Stimulated activated CD8-positive, alpha-beta memory T cell treated with anti-CD3 and anti-CD28 coated beads, Interleukin-7, amount 100 ng/mL, for 24 hours (primary cell): Measurements from ENCODE around the gene PIGX.
A peak's percentile ranks its signal among the peaks of the same experiment; 100 is the strongest.
"Not testable (repeated sequence)": the region's sequence is repeated elsewhere in the genome, so short reads cannot be mapped to it uniquely, and the experiment has no call there.

Source experiments
- DNase-seq: peaks from one replicate; pipeline ENCODE4 v3.0.0-alpha.2; 2020; ENCODE audit warnings: low read depth

The PIGX gene

DNA sequence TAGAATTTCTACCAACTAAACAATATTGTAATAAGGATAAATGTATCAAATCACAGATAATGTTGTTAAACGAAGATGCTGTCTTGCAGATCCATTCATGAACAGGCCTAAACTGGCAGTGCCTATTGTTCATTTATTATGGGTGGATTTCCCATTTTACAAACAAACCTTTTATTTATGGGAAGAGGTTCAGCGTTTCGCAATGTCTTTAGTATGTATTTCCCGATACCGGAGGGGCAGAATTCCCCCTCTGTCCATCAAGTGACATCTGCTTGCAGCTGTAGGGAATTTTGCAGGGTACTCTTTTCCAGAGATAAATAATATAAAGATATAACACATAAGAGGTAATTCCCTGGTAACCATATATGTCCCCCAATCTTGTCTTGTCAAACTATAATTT lies 5.8 kb upstream of the PIGX start:
- no peak for DNase-seq

DNA sequence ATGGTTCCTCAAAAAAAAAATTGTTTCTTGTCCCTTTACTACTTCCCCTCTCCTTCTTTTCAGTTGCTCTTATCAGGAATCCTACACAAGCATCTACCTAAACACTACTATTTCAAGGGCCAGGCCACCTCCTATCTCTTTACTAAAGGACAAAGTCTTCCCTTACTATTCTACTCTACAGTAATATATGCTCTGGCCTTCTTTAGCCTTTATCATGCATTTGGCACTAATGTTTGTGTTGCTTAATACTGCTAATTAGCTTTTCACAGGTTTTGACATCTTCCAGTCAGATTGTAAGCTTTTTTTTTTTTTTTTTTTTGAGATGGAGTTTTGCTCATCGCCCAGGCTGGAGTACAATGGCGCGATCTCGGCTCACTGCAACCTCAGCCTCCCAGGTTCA lies 5.4 kb upstream of the PIGX start:
- no peak for DNase-seq

DNA sequence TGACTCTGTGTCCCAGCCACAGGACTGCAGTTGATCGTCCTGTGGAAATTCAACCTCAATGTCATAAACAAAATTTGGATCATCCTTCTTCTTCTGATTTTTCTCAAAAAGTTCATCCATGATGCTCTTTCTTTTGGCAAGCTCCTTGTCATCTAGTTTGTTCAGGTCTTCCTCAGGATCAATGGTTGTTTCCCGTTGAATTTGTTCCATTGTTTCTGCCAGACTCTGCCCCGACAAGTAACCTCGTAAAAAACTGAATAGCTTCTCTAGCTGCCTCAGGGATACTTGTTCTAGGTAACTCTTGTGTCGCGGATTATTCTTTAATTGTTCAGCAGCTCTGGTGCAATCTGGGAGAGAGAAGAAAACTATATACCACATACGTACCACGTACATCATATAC lies 4.6 kb upstream of the PIGX start:
- no peak for DNase-seq

DNA sequence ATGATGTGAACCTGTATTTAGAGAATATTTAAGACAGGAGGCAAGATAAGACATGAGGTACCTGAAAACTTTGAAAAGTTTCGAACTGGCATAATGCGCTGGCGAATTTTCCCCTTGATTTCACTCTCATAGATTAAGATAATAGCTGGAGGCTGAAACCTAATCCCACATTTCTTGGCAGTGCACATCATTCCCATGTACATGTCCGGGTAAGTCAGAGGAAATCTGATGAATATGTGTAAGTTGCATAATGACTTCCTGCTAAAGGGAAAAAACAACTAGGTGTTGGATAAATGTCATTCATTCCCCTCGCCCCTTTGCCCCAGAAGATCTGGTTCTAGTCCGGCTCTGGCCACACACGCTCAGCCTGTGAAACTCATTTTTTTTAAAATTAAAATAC lies 3.7 kb upstream of the PIGX start:
- DNase-seq: no peak

DNA sequence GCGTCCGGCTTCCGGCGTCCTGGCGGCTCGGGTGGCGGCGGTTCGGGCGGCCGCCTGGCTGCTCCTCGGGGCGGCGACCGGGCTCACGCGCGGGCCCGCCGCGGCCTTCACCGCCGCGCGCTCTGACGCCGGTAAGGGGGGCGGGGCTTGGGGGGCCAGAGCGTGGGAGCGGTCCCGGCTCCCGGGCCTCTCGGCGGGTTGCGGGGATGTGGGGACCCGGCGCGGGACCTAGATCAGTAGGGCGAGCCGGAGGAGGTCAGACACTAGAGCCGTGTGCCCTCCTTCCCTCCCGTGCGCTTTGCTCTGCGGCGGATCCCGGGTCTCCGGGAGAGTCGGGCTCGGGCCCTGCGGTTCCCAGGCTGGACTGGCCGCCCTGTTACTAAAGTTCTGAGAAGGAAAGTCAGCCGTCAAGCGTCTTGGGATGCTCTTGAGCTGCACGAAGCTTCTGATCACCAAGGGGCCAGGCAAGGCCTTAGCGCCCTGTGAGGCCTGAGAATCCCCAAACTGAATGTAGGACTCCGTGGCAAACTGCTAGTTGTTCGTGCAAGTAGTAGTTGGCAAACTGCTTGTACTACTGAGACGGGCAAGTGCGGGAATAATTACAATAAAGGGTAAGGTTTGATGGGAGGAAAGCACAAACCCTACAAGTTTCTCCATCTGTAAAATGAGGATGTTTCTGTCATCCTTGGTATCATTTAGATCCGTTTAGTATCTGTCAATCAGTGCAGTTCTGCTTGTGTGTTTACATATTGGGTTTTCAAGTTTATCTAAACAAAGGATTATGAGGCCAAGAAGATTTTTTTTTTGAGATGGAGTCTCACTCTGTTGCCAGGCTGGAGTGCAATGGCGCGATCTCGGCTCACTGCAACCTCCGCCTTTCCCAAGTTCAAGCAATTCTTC lies 587 bp downstream of the PIGX start:
- peak; percentile 42 for DNase-seq

DNA sequence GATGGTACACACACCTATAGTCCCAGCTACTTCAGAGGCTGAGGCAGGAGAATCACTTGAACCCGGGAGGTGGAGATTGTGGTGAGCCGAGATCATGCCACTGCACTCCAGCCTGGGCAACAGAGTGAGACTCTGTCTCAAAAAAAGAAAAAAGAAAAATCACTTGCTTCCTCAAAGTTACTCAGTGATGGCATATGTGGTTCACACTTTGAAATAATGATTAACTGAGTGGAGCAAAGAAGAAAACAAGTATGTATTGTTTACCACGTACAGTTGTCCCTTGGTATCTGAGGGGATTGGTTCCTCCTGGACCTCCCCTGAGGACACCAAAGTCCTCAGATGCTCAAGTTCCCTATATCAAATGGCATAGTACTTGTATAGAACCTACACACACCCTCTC lies 5.0 kb downstream of the PIGX start:
- DNase-seq: not testable (repeated sequence)

DNA sequence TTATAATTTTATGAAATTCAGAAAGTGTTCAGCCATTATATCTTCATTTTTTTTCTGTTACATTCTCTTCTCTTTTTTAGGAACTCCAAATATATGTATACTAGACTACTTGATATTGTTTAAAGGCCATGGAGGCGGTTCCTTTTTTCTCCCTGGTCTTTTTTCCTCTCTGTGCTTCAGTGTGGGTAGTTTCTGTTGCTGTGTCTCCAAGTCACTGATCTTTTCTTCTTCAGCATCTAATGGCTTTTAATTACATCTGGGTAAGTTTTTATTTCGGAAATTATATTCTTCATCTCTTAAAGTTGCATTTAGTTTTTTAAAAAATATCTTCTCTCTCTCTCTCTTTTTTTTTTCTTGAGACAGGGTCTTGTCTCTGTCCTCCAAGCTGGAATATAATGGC lies 8.9 kb downstream of the PIGX start:
- no peak for DNase-seq

DNA sequence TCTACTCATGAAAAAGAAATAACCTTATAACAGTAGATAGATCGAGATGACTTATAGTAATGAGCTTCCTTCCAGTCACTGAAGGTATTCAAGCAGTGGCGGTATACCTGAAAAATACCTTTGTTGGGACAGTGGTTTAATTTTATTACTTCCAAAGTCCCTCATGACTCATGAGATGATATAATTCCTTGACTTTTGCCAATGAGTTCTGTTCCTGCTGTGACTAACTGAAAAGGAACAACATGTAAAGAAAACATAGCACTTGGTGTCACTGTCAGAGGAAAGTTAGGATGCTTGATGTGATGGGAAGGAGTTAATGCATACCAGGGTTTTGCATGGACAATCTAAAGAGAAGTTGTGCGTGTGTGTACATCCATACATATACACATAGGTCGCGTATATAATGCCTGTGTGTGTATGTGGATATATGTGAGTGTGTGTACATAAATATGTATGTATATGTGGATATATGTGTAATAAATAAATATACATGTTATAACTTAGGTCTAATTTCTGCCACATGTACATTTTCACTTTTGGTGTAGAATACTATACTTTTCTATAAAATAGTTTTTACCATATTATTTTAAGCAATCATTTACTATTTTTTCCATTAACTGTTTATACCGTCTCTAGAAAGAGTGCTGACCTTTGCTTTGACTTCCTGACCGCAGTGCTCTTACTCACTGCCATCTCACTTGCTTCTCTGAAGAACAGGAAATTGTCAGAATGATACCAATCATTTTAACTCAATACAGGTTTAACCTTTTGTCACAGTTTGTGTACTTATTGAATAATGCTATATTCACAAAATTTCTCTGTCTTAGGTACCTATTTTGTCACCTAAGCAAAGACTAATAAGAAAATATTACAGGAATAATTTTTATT lies 14.9 kb downstream of the PIGX start:
- DNase-seq: no peak

DNA sequence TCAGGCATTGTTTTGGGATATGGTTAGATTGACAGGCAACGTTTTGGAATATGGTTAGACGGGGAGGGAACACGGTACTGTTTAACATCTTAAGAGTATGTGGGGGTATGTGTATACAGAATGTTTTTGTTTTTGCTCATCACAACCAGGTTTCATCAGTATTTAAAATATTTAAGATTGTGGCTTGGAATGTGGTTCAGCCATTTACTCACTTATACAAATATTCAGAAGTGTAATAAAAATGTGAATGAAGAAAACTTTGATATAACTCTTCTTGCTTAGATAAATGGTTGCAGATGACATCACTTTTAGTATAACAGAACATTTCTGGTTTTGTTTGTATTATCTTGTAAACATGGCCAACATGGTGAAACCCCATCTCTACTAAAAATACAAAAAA lies 23.6 kb downstream of the PIGX start:
- DNase-seq: no peak

DNA sequence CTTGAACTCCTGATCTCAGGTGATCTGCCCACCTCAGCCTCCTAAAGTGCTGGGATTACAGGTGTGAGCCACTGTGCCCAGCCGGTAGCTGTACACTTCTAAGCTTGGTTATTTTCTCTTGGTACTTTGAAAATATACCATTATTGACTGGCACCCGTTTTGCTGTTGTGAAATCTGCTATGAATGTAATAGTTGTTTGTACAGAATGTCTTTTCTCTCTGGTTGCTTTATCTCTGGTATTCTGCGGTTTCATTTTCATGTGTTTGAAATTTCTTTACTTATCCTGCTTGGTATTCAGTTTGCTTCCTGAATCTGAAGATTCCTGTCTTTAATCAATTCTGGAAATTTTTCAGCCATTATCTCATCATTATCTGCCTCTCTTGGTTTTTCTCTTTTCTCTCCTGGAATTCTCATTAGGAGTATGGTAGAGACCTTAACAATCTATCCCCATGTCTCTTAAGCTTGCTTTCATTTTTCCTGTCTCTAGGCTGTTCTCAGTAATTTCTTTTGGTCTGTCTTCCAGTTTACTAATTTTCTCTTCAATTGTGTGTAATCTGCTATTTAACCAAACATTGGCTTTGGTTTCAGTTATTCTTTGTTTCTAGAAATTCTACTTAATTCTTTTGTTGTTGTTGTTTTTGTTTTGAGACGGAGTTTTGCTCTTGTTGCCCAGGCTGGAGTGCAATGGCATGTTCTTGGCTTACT lies 24.6 kb downstream of the PIGX start:
- DNase-seq: no peak

DNA sequence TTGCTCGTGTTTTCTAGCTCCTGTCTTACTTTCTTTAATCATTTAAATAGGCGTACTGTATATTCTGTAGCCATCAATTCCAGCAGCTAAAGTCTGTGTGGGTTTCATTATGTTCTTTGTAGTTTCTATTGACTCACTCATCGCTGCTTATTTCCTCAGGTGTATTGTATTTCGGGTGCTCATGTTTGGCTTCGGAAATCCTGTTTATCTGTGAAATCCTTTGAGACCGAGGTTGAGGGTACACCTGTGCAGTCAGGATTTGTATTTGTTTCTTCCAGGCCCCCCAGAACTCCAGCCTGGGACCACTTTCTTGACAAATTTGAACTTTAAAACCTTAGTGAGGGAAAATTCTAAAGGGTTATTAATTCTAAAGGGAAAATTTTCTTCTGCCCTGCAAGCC lies 25.5 kb downstream of the PIGX start:
- DNase-seq: no peak

DNA sequence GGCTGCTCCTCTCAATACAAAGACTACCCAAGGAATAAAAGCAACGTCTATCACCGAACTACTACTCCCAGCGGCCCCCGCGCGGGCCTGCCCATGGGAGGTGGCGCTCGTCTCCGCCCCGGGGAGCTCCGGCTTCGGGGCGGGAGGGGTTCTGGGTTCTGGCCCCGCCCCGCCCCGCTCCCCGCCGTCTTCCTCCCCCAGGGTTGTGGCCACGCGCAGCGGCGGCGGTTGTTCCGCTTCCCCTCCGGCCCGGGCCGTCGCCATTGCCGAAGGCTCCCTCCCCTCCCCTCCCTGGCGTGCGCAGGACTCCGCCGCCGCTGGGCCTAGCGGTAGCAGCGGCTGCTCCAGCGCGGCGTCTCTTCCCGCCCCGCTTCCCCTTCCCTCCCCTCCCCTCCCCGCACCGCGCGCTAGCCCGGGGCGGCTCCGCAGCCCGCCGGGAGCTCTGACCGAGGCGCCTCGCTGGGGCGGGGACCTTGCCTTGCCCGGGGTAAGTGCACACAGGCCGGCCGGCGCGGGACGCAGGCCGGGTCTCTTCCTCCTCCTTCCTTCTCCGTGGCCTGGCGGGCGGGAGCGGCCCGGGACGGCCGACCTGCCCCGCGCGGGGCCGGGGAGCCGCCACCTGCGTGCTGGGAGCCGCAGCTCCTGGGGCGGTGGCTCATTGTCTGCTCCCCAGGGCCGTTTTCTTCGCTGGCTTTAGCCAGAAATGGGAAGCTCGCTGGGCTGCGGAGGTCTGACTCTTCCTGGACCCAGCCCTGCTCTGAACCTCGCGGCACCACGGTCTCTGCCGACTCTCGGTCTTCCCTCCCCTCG lies 27.7 kb downstream of the PIGX start, which contains the start of gene PAK2:
Gene PAK2, plus strand, starts transcription at position 187 of the 810 bp plus-strand sequence. CDS start 42,790 bp downstream, outside the sequence.
- DNase-seq: peak; percentile 78

DNA sequence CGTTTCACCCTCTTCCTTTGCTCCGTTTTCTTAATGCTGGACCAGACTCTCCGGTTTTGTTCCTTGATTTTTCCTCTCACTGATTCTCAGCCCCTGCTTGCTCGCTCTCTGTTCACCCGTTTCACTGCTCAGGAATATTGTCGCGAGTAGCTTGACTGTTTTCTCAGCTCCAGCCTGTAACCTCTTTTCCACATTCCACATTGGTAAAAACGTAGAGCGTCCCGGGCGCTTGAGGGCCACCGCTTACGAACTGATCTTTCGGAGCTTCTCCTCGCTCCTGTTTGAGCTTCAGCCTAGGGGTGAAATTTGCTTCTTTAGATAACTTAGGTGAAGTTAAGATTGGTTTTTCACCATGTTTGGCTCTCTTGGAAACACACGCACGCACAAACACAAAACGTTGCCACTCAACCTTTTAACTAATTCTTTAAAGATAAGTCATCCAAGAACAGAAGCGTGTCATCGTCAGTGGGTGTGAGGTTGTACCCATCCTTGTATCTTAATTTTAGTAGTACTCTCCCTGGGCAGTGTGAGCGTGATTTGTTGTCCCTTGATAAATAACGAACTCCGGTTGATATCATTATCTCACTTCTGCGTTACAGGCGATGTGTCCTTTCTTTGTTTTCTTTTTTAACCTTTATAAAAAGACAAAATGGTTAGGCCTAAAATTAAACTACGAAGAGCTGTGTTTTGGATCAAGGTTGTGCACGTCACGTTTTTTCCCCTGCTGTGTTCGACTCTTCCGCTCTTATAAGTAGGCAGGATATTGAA lies 28.5 kb downstream of the PIGX start:
- no peak for DNase-seq

DNA sequence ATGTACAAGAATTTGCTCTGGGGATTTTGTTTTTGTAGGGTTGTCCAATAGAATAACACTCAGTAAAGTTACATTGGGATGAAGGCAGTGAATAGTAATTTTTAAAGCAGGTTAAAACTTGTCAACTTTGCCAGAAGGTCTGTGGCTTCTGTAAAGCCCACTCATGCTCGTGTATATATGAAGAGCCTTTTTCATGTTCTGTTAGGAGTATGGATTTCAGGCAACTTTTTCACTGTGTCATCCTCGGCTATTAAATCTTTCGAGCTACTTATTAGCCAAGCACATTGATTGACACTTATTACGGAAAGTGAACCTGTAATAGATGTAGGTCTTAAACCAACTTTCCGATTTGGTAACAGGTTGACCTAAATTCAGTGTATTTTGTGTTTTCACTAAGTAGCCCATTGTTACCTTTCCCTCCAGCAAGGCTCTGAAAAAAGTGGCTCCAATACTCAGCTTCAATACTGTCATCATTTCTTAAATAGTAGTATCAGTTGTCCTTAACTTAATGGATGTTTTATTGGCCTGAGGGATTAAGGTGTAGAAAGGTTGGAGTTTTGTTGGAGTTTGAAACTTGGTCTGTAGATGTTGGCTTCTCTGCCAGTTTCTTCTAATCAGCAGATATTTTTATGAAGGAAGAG lies 29.2 kb downstream of the PIGX start:
- DNase-seq: no peak

DNA sequence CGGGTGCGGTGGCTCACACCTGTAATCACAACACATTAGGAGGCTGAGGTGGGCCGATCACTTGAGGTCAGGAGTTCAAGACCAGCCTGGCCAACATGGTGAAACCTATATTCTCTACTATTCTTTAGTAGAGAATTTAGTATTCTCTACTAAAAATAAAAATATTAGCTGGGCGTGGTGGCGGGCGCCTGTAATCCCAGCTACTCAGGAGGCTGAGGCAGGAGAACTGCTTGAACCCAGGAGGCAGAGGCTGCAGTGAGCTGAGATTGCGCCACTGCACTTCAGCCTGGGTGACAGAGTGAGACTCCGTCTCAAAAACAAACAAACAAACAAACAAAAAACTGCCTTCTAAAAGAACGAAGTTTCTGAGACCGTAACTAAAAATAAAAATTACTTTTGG lies 31.4 kb downstream of the PIGX start:
- DNase-seq: not testable (repeated sequence)

DNA sequence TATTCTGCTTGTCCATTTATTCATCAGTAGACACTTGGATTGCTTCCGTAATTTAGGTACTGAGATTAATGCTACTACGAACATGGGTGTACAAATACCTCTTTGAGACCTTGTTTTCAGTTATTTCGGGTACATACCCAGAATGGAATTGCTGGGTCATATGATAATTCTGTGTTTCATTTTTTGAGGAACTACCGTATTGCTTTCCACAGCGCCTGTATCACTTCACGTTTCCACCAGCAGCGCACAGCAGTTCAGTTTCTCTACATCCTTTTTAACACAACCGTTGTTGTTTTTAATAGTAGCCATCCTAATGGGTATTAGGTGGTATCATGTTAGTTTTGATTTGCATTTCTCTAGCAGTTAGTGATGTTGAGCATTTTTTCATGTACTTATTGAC lies 36.9 kb downstream of the PIGX start:
- no peak for DNase-seq

DNA sequence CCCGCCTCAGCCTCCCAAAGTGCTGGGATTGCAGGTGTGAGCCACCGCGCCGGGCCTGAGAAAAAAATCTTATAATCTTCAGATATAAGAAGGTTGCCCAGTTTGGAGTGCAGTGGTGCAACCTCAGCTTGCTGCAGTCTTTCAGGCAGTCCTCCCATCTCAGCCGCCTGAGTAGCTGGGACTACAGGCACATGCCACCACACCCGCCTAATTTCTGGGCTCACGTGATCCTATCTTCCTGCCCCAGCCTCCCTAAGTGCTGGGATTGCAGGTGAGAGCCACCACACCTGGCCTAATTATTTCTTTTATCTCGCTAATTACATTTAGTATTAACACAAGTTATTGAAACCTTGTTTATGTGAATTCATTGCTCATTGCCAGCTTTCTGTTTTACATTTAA lies 41.0 kb downstream of the PIGX start:
- no peak for DNase-seq

DNA sequence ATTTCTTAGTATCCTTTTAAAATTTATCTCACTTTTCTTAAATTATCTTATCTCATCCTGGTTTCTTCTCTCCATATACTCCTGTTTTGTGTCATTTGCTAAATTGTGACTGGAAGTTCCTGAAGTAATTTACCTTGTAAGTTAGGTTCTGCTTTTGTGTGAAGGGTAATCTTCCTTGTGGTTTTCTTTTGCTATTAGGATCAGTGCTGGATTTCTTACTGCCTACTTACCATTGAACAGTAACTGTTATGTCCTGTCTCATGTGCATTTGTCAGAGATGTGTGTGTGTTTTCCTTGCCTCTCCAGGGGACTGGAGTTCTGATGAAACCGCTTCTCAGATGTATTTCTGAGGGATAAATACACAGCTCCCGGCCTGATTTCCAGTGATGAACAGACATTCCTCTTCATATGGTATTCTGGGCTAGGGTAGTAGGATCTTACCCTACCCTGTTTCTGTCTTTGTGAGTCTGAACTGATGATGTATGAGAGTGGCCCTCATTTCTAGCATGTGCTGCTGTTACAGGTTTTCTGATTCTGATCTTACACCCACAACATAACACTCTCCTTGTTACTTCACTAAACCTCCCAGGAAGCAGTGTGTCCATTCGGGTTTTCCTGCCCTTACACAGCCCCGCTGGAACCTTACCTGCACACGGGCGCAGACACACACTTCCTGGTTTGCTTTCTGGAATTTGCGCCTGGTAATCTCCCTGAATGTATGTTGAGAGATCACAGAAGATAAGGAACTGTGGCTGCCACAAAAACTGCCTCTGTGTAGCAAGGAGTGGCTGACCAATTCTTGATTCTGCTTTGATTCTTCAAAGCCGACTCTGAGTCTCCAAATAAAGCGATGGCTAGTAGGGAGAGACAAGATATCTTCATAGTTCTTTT lies 42.2 kb downstream of the PIGX start:
- no peak for DNase-seq

DNA sequence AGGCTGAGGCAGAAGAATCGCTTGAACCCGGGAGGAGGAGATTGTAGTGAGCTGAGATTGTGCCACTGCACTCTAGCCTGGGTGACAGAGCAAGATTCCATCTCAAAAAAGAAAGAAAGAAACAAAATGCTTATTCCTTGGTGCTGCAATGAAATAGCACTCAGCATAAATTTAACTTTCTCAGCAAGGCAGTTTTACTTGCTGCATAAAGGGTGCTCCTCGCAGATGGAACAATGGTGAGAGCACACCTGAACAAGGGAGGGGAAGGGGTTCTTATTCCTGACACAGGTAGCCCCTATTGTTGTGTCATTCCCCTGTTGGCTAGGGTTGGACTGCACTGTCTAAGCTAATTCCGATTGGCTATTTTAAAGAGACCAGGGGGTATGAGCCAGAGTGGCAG lies 44.6 kb downstream of the PIGX start:
- DNase-seq: no peak
